ENCODE data around the gene NRN1L.

- TF ChIP-seq, protein P1, sequence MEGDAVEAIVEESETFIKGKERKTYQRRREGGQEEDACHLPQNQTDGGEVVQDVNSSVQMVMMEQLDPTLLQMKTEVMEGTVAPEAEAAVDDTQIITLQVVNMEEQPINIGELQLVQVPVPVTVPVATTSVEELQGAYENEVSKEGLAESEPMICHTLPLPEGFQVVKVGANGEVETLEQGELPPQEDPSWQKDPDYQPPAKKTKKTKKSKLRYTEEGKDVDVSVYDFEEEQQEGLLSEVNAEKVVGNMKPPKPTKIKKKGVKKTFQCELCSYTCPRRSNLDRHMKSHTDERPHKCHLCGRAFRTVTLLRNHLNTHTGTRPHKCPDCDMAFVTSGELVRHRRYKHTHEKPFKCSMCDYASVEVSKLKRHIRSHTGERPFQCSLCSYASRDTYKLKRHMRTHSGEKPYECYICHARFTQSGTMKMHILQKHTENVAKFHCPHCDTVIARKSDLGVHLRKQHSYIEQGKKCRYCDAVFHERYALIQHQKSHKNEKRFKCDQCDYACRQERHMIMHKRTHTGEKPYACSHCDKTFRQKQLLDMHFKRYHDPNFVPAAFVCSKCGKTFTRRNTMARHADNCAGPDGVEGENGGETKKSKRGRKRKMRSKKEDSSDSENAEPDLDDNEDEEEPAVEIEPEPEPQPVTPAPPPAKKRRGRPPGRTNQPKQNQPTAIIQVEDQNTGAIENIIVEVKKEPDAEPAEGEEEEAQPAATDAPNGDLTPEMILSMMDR (conservative IDR thresholded peaks at IDR 0.05; ENCODE audit: low read length) = no peak
- TF ChIP-seq EZH2phosphoT487 (IDR thresholded peaks at IDR 0.05; ENCODE audit: borderline replicate concordance) = no peak
Measured at GRCh38 chr16:67877064-67877463, 7.6 kb upstream of the NRN1L start.

Measured in Loucy (cell line).